Endothelial cell (in vitro differentiated cells): Measurements from ENCODE around the gene OR4B1. TPM values are rescaled to one million over a fixed set of nuclear protein-coding genes. Genes with fewer than 3 reads are reported as not detected.
A peak's percentile ranks its signal among the peaks of the same experiment; 100 is the strongest.

ENCODE experiments used
- DNase-seq: peaks from one replicate; pipeline ENCODE4 v3.0.0; 2021; ENCODE audit warnings: low spot score
- H3K27ac Mint-ChIP-seq: one replicate; pipeline ENCODE4 v1.8.0; 2021; ENCODE audit warnings: mixed read lengths, inconsistent platforms; ENCODE audit not compliant: unreplicated experiment
- H3K27me3 Mint-ChIP-seq: one replicate; pipeline ENCODE4 v1.8.0; 2021; ENCODE audit warnings: mild to moderate bottlenecking, moderate library complexity, mixed read lengths, inconsistent platforms; ENCODE audit not compliant: unreplicated experiment
- H3K36me3 Mint-ChIP-seq: one replicate; pipeline ENCODE4 v1.8.0; 2021; ENCODE audit warnings: mild to moderate bottlenecking, low read depth, mixed read lengths, inconsistent platforms; ENCODE audit not compliant: unreplicated experiment
- H3K4me1 Mint-ChIP-seq: one replicate; pipeline ENCODE4 v1.8.0; 2021; ENCODE audit warnings: mild to moderate bottlenecking, mixed read lengths, inconsistent platforms; ENCODE audit not compliant: unreplicated experiment
- H3K4me3 Mint-ChIP-seq: one replicate; pipeline ENCODE4 v1.8.0; 2021; ENCODE audit warnings: mild to moderate bottlenecking, mixed read lengths, inconsistent platforms; ENCODE audit not compliant: unreplicated experiment
- H3K9me3 Mint-ChIP-seq: one replicate; pipeline ENCODE4 v1.8.0; 2021; ENCODE audit warnings: mixed read lengths, inconsistent platforms; ENCODE audit not compliant: unreplicated experiment
- CTCF ChIP-seq: fragments of 200-600 bp; sonication (generic); IDR thresholded peaks from one replicate; pipeline ENCODE4 v1.5.0; 2021; ENCODE audit warnings: antibody characterized with exemption; ENCODE audit not compliant: unreplicated experiment
- total RNA-seq: library from RNA; stranded (reverse); fragmentation: NEBNext Ultra II Directional; extraction: Animal tissue kit (Norgen Biotek cat#: 25700); gene quantifications from one replicate; pipeline ENCODE4 v1.2.1, GENCODE V29; 2021; ENCODE audit not compliant: unreplicated experiment

Gene OR4B1
- total RNA-seq, 1 donor from 2014 or later: not detected

GRCh38 chr11:48244804-48245203 is 28.2 kb downstream of the OR4B1 start, which contains the start of gene OR4X2:
Gene OR4X2 (plus strand): TSS chr11:48245104. CDS start chr11:48245104, 0 bp downstream.
- peak within 1 kb of the TSS; percentile 1 for H3K4me3 Mint-ChIP-seq
- peaks cover 49% of the 10 kb centered on the region for H3K9me3 Mint-ChIP-seq
- H3K27ac Mint-ChIP-seq: no peak within 1 kb of the TSS
- DNase-seq: no peak
- no peaks in the 10 kb centered on the region for H3K4me1 Mint-ChIP-seq
- H3K27me3 Mint-ChIP-seq: peaks cover 5% of the 10 kb centered on the region
- TF ChIP-seq CTCF: no peak
- peaks cover 22% of the 10 kb centered on the region for H3K36me3 Mint-ChIP-seq

GRCh38 chr11:48248902-48249301 is 32.3 kb downstream of the OR4B1 start:
- Mint-ChIP-seq H3K4me3 (no peak overlapping the region), H3K27ac (no peak overlapping the region), H3K36me3 (peaks cover 10% of the 10 kb centered on the region), H3K27me3 (peaks cover 5% of the 10 kb centered on the region), H3K4me1 (no peaks in the 10 kb centered on the region), H3K9me3 (peaks cover 29% of the 10 kb centered on the region)
- no peak for TF ChIP-seq CTCF
- no peak for DNase-seq

GRCh38 chr11:48261600-48261999 is 45.0 kb downstream of the OR4B1 start:
- no peak for TF ChIP-seq CTCF
- peaks cover 48% of the 10 kb centered on the region for H3K9me3 Mint-ChIP-seq
- H3K27me3 Mint-ChIP-seq: peaks cover 1% of the 10 kb centered on the region
- no peak for DNase-seq
- H3K4me3 Mint-ChIP-seq: no peak overlapping the region
- H3K27ac Mint-ChIP-seq: no peak overlapping the region
- H3K4me1 Mint-ChIP-seq: no peaks in the 10 kb centered on the region
- peaks cover 20% of the 10 kb centered on the region for H3K36me3 Mint-ChIP-seq

DNA sequence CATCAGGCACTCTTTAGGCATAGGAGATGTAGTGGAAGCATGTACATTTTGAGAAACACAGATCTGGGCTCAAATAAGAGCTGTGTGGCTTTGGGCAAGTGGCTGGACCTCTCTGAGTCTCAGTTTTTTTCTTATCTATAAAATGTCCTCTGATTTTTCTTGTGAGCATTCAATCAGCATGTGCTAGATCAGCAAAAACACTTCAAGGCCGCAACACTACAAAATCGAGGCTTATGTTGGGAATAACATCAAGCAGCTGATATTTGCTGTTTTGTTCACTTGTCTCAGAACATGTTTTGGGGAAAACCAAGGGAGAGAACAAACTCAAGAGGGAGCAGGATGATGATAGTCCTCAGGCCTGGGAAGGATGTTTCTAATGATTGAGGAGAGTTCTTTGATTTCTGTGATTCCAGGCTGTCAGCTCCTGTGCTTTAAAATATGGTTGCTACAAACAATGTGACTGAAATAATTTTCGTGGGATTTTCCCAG is 46.9 kb downstream of the OR4B1 start, which contains the start of gene OR4X1:
OR4X1 (plus strand) TSS at position 439 of the 489 bp plus-strand sequence; CDS start at position 439, 0 bp downstream.
- Mint-ChIP-seq H3K9me3 (peaks cover 37% of the 10 kb centered on the region), H3K27me3 (peaks cover 1% of the 10 kb centered on the region), H3K27ac (no peak within 1 kb of the TSS), H3K4me1 (no peaks in the 10 kb centered on the region), H3K4me3 (no peak within 1 kb of the TSS), H3K36me3 (peaks cover 18% of the 10 kb centered on the region)
- no peak for DNase-seq
- no peak for TF ChIP-seq CTCF

Other genes starting within 250 kb of the OR4B1 start
- 1.6 TPM for gene PTPRJ, start 236.3 kb upstream of the OR4B1 start, total RNA-seq
- not detected for gene OR4X2, start 28.3 kb downstream of the OR4B1 start, total RNA-seq
- gene OR4X1, start 47.1 kb downstream of the OR4B1 start, total RNA-seq: not detected
- gene OR4S1, start 89.4 kb downstream of the OR4B1 start, total RNA-seq: not detected
- not detected for gene OR4C3, start 108.1 kb downstream of the OR4B1 start, total RNA-seq
- not detected for gene OR4C5, start 149.7 kb downstream of the OR4B1 start, total RNA-seq